ENCODE results near the gene KRTAP6-2. TPM values are rescaled to one million over a fixed set of nuclear protein-coding genes. Genes with fewer than 3 reads are reported as not detected.

The KRTAP6-2 gene
- total RNA-seq, 2 experiments from 2014 or later, result not detected

- Mint-ChIP-seq H3K4me1 (ENCODE audit: low read depth) (no peaks in the 10 kb centered on the region), H3K4me3 (no peak overlapping the region), H3K36me3 (ENCODE audit: low read depth) (no peaks in the 10 kb centered on the region), H3K27me3 (peaks cover 3% of the 10 kb centered on the region), H3K9me3 (peaks cover 3% of the 10 kb centered on the region), H3K27ac (no peak overlapping the region)
- intact Hi-C loops (cut with DNase I, micrococcal nuclease), result no loop called here
- no peaks in the 10 kb centered on the region for H3K36me3 ChIP-seq (ENCODE audit: insufficient read depth, low read length)
- no peak overlapping the region for H3K4me3 ChIP-seq (ENCODE audit: low read length)
- no peaks in the 10 kb centered on the region for H3K4me1 ChIP-seq (ENCODE audit: insufficient read depth, low read length)
- CTCF ChIA-PET, result no interaction called here
- POLR2A ChIA-PET, result no interaction called here
- H3K27me3 ChIP-seq (ENCODE audit: control insufficient read depth in 1 of 2, insufficient read depth in 2 of 2, low read length in 2 of 2), result no peaks in the 10 kb centered on the region
- H3K27ac ChIP-seq (ENCODE audit: low read depth in 1 of 2, low read length in 2 of 2), result no peak overlapping the region
- DNase-seq (no peak), ATAC-seq (ENCODE audit: poor library complexity) (no peak)
- no peak for TF ChIP-seq CTCF (IDR thresholded peaks at IDR 0.05)
- H3K9me3 ChIP-seq (ENCODE audit: control insufficient read depth in 1 of 2, insufficient read depth in 1 of 2, low read length in 2 of 2), result peaks cover 0 to 4% of the 10 kb centered on the region in 2 experiments
These were observed 29.4 kb upstream of the KRTAP6-2 start for GRCh38 chr21:30628109-30628508.

- Mint-ChIP-seq H3K9me3 (peaks cover 3% of the 10 kb centered on the region), H3K27ac (no peak overlapping the region), H3K36me3 (ENCODE audit: low read depth) (no peaks in the 10 kb centered on the region), H3K27me3 (peaks cover 4% of the 10 kb centered on the region), H3K4me1 (ENCODE audit: low read depth) (no peaks in the 10 kb centered on the region), H3K4me3 (no peak overlapping the region)
- DNase-seq (no peak), ATAC-seq (ENCODE audit: poor library complexity) (no peak)
- Histone ChIP-seq H3K27me3 (ENCODE audit: control insufficient read depth in 1 of 2, insufficient read depth in 2 of 2, low read length in 2 of 2) (no peaks in the 10 kb centered on the region), H3K9me3 (ENCODE audit: control insufficient read depth in 1 of 2, insufficient read depth in 1 of 2, low read length in 2 of 2) (peaks cover 0 to 4% of the 10 kb centered on the region in 2 experiments), H3K36me3 (ENCODE audit: insufficient read depth, low read length) (no peaks in the 10 kb centered on the region), H3K4me3 (ENCODE audit: low read length) (no peak overlapping the region), H3K4me1 (ENCODE audit: insufficient read depth, low read length) (no peaks in the 10 kb centered on the region), H3K27ac (ENCODE audit: low read depth in 1 of 2, low read length in 2 of 2) (no peak overlapping the region)
- CTCF ChIA-PET, result no interaction called here
- POLR2A ChIA-PET, result no interaction called here
- intact Hi-C loops (cut with DNase I, micrococcal nuclease), result no loop called here
- no peak for TF ChIP-seq CTCF (IDR thresholded peaks at IDR 0.05)
These were observed 26.9 kb upstream of the KRTAP6-2 start for GRCh38 chr21:30625449-30626165.

- CTCF ChIA-PET, result interaction anchor here (0.9 kb wide), 1 partner anchor 15 kb away, joined by 3 read pairs; no protein-coding TSS in a partner anchor
- Mint-ChIP-seq H3K36me3 (ENCODE audit: low read depth) (no peaks in the 10 kb centered on the region), H3K27ac (no peak overlapping the region), H3K27me3 (peaks cover 4% of the 10 kb centered on the region), H3K4me1 (ENCODE audit: low read depth) (no peaks in the 10 kb centered on the region), H3K9me3 (peaks cover 3% of the 10 kb centered on the region), H3K4me3 (no peak overlapping the region)
- POLR2A ChIA-PET, result no interaction called here
- H3K4me3 ChIP-seq (ENCODE audit: low read length), result no peak overlapping the region
- DNase-seq, result no peak
- no peaks in the 10 kb centered on the region for H3K27me3 ChIP-seq (ENCODE audit: control insufficient read depth in 1 of 2, insufficient read depth in 2 of 2, low read length in 2 of 2)
- intact Hi-C loops (cut with DNase I, micrococcal nuclease), result no loop called here
- no peak overlapping the region for H3K27ac ChIP-seq (ENCODE audit: low read depth in 1 of 2, low read length in 2 of 2)
- H3K4me1 ChIP-seq (ENCODE audit: insufficient read depth, low read length), result no peaks in the 10 kb centered on the region
- peaks cover 0 to 4% of the 10 kb centered on the region in 2 experiments for H3K9me3 ChIP-seq (ENCODE audit: control insufficient read depth in 1 of 2, insufficient read depth in 1 of 2, low read length in 2 of 2)
- no peak for ATAC-seq (ENCODE audit: poor library complexity)
- no peaks in the 10 kb centered on the region for H3K36me3 ChIP-seq (ENCODE audit: insufficient read depth, low read length)
- TF ChIP-seq CTCF (IDR thresholded peaks at IDR 0.05), result no peak
These were observed 24.7 kb upstream of the KRTAP6-2 start for GRCh38 chr21:30623362-30623761.
